Mesenchymal stem cell (in vitro differentiated cells and primary cell): ENCODE data around the gene DHPS.
A peak's percentile ranks its signal among the peaks of the same experiment; 100 is the strongest.

Source experiments
- DNase-seq: peaks from one replicate; pipeline ENCODE4 v3.0.0-alpha.2; 2013
- H2AFZ ChIP-seq: one replicate; pipeline ENCODE4 v1.6.1; 2013; ENCODE audit warnings: low read depth, mild to moderate bottlenecking, control low read depth, inconsistent platforms, low read length, moderate library complexity
- H2AK5ac ChIP-seq: 2 replicates; pipeline ENCODE4 v1.6.1; 2013; ENCODE audit warnings: low read length, moderate library complexity, mild to moderate bottlenecking, inconsistent platforms; ENCODE audit not compliant: severe bottlenecking
- H2BK120ac ChIP-seq: one replicate; pipeline ENCODE4 v1.6.1; 2013; ENCODE audit warnings: low read depth, mild to moderate bottlenecking, inconsistent platforms, low read length, moderate library complexity
- H2BK12ac ChIP-seq, 2 experiments: one replicate each; pipeline ENCODE4 v1.6.1; 2013; ENCODE audit warnings: inconsistent platforms in 2 of 2, low read length in 2 of 2, mild to moderate bottlenecking in 2 of 2, moderate library complexity in 2 of 2, control low read depth in 1 of 2
- H2BK15ac ChIP-seq: one replicate; pipeline ENCODE4 v1.6.1; 2013; ENCODE audit warnings: mild to moderate bottlenecking, low read depth, inconsistent platforms; ENCODE audit not compliant: poor library complexity, severe bottlenecking
- H2BK5ac ChIP-seq: 2 replicates; pipeline ENCODE4 v1.6.1; 2013; ENCODE audit warnings: low read depth, mild to moderate bottlenecking, low read length, control low read depth, inconsistent platforms; ENCODE audit not compliant: poor library complexity, severe bottlenecking
- H3K14ac ChIP-seq, 2 experiments: one replicate each; pipeline ENCODE4 v1.6.1; 2013; ENCODE audit warnings: inconsistent platforms in 2 of 2, low read length in 2 of 2, control low read depth in 1 of 2, mild to moderate bottlenecking in 1 of 2, moderate library complexity in 1 of 2
- H3K18ac ChIP-seq, 2 experiments: one replicate each; pipeline ENCODE4 v1.6.1; 2013; ENCODE audit warnings: inconsistent platforms in 2 of 2, low read length in 2 of 2, control low read depth in 1 of 2, low read depth in 1 of 2, mild to moderate bottlenecking in 1 of 2
- H3K23ac ChIP-seq, 2 experiments: one replicate each; pipeline ENCODE4 v1.6.1; 2013; ENCODE audit warnings: inconsistent platforms in 2 of 2, low read length in 2 of 2, mild to moderate bottlenecking in 2 of 2, moderate library complexity in 2 of 2, control low read depth in 1 of 2
- H3K27ac ChIP-seq: 2 replicates; pipeline ENCODE4 v1.5.1; 2013; ENCODE audit warnings: mild to moderate bottlenecking, moderate library complexity, low read length, control low read depth, inconsistent platforms; ENCODE audit not compliant: poor library complexity, severe bottlenecking
- H3K27me3 ChIP-seq, 2 experiments: 2 replicates each; pipeline versions ENCODE4 v1.6.1 to v1.7.0; 2013; ENCODE audit warnings: low read length in 2 of 2, mild to moderate bottlenecking in 2 of 2, moderate library complexity in 2 of 2, control low read depth in 1 of 2, inconsistent platforms in 1 of 2; ENCODE audit not compliant: control insufficient read depth in 1 of 2, insufficient read depth in 1 of 2
- H3K36me3 ChIP-seq, 2 experiments: 2 replicates each; pipeline versions ENCODE4 v1.6.1 to v1.7.0; 2013; ENCODE audit warnings: low read length in 2 of 2, control low read depth in 1 of 2, inconsistent platforms in 1 of 2, low read depth in 1 of 2, mild to moderate bottlenecking in 1 of 2; ENCODE audit not compliant: insufficient read depth in 2 of 2, control insufficient read depth in 1 of 2
- H3K4ac ChIP-seq, 2 experiments: one replicate each; pipeline ENCODE4 v1.6.1; 2013; ENCODE audit warnings: inconsistent platforms in 2 of 2, low read length in 2 of 2, mild to moderate bottlenecking in 2 of 2, moderate library complexity in 2 of 2, control low read depth in 1 of 2, low read depth in 1 of 2
- H3K4me1 ChIP-seq: 2 replicates; pipeline ENCODE4 v1.6.1; 2013; ENCODE audit warnings: low read depth, low read length, control low read depth; ENCODE audit not compliant: control insufficient read depth, insufficient read depth
- H3K4me2 ChIP-seq: 2 replicates; pipeline ENCODE4 v1.6.1; 2013; ENCODE audit warnings: low read length, mild to moderate bottlenecking, inconsistent platforms; ENCODE audit not compliant: poor library complexity, severe bottlenecking
- H3K4me3 ChIP-seq, 2 experiments: 2 replicates each; pipeline versions ENCODE4 v1.5.1 to v1.7.0; 2013; ENCODE audit warnings: low read length in 2 of 2, mild to moderate bottlenecking in 2 of 2, control low read depth in 1 of 2, low read depth in 1 of 2; ENCODE audit not compliant: insufficient read depth in 1 of 2
- H3K79me1 ChIP-seq: replicated peaks from 2 replicates; pipeline ENCODE4 v1.6.1; 2013; ENCODE audit warnings: mild to moderate bottlenecking, control low read depth, low read length, inconsistent platforms; ENCODE audit not compliant: poor library complexity, severe bottlenecking
- H3K9ac ChIP-seq: 2 replicates; pipeline ENCODE4 v1.7.0; 2013; ENCODE audit warnings: mild to moderate bottlenecking, low read length, moderate library complexity
- H3K9me3 ChIP-seq: 2 replicates; pipeline ENCODE4 v1.7.0; 2013; ENCODE audit warnings: mild to moderate bottlenecking, low read length; ENCODE audit not compliant: control insufficient read depth
- H4K8ac ChIP-seq: one replicate; pipeline ENCODE4 v1.6.1; 2013; ENCODE audit warnings: inconsistent platforms, mild to moderate bottlenecking, low read length, moderate library complexity
- H4K91ac ChIP-seq: one replicate; pipeline ENCODE4 v1.6.1; 2013; ENCODE audit warnings: mild to moderate bottlenecking, low read length, inconsistent platforms
- WGBS: methylation state at CpG from one replicate; pipeline ENCODE4 v1.1.7; 2013; ENCODE audit warnings: mixed read lengths; 5-methylcytosine and 5-hydroxymethylcytosine counted together

Gene DHPS

GRCh38 chr19:12722566-12723380 is 41.1 kb upstream of the DHPS start:
- Histone ChIP-seq H2BK5ac (no peak overlapping the region), H3K27ac (peak overlapping the region; percentile 65), H4K91ac (no peak overlapping the region), H3K4me1 (peaks cover 16% of the 10 kb centered on the region), H3K9me3 (no peaks in the 10 kb centered on the region), H3K4me2 (peak overlapping the region; percentile 83), H3K36me3 (peaks cover 20 to 27% of the 10 kb centered on the region in 2 experiments), H2BK15ac (no peak overlapping the region), H3K27me3 (no peaks in the 10 kb centered on the region), H3K14ac (peak overlapping the region in 1 of 2 experiments; percentile 96), H2BK120ac (no peak overlapping the region), H2AK5ac (no peak overlapping the region), H3K79me1 (peaks cover 8% of the 10 kb centered on the region), H4K8ac (peak overlapping the region; percentile 14), H2AFZ (peak overlapping the region; percentile 21), H3K23ac (peak overlapping the region in 1 of 2 experiments; percentile 49), H3K18ac (peak overlapping the region in 1 of 2 experiments; percentile 97), H3K9ac (peak overlapping the region; percentile 91), H3K4me3 (peak overlapping the region; percentile 78 to 95), H2BK12ac (peak overlapping the region in 1 of 2 experiments; percentile 83), H3K4ac (peak overlapping the region; percentile 49 to 62)
- DNase-seq: peak; percentile 99
- WGBS: under 1% methylated on average over 23 of the region's 32 CpGs

DNA sequence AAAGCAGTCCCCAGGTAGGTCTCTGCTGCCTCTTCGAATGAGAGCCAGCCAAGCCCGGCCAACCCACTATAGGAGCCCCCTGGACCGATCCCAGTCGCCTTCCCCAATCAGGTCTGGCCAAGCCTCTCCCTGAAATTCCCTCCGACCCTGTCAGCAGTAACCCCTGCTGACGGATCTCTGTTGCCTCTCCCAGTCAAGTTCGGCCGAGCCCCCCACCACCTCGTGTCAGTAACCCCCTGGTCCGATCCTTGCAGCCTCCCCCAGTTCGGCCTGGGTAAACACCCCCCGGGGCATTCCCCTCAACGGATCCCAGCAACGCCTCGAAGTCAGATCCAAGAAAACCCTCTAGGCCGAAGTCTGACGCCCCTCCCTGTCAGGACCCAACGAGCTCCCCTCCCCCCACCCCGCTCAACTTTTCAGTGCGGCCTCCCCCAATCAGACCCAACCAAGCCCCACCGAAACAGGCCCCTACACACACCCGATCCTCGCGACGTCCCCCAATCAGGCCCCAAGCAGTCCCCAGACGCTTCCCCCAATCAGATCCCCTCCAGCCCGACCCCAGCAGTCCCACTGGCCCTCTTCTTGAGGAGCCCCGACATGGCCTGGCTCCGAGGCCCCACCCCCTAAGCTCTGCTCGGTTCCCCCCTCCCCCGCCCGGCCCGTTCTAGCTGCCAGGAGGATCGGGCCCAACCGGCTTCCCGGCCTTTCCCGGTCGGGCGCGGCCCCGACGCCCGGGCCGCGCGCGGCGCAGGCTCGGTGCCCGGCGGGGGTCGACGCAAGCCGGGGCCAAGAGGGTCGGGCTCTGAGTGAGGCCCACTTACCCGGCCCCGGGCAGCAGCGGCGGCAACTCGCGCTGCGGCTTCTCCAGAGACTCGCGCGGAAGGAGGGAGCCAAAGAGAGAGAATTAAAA is 40.2 kb upstream of the DHPS start:
- Histone ChIP-seq H4K8ac (peak overlapping the region; percentile 94), H3K14ac (peak overlapping the region in 1 of 2 experiments; percentile 91), H3K9ac (peak overlapping the region; percentile 91), H3K36me3 (peaks cover 21 to 26% of the 10 kb centered on the region in 2 experiments), H4K91ac (peak overlapping the region; percentile 83), H2BK120ac (peak overlapping the region; percentile 93), H3K23ac (peak overlapping the region in 1 of 2 experiments; percentile 92), H2BK12ac (no peak overlapping the region), H3K4ac (peak overlapping the region; percentile 43 to 95), H2AK5ac (peak overlapping the region; percentile 46), H3K4me2 (peak overlapping the region; percentile 48), H2BK5ac (peak overlapping the region; percentile 95), H3K27ac (peak overlapping the region; percentile 88), H3K9me3 (no peaks in the 10 kb centered on the region), H3K4me3 (peak overlapping the region; percentile 78 to 95), H3K79me1 (peaks cover 5% of the 10 kb centered on the region), H3K4me1 (peaks cover 16% of the 10 kb centered on the region), H2BK15ac (peak overlapping the region; percentile 96), H3K27me3 (no peaks in the 10 kb centered on the region), H3K18ac (peak overlapping the region; percentile 84 to 91), H2AFZ (no peak overlapping the region)
- DNase-seq: peak; percentile 88
- under 1% methylated on average over 62 of the region's 65 CpGs for WGBS

GRCh38 chr19:12720851-12721655 is 39.4 kb upstream of the DHPS start:
- no peak overlapping the region for H2AK5ac ChIP-seq
- peaks cover 25 to 31% of the 10 kb centered on the region in 2 experiments for H3K36me3 ChIP-seq
- H4K8ac ChIP-seq: peak overlapping the region; percentile 67
- 39% methylated on average over 59 of the region's 59 CpGs for WGBS
- H2BK15ac ChIP-seq: peak overlapping the region; percentile 50
- H2BK5ac ChIP-seq: no peak overlapping the region
- peaks cover 16% of the 10 kb centered on the region for H3K4me1 ChIP-seq
- no peaks in the 10 kb centered on the region for H3K27me3 ChIP-seq
- H3K18ac ChIP-seq: peak overlapping the region; percentile 84 to 91
- H3K23ac ChIP-seq: no peak overlapping the region
- peak overlapping the region; percentile 88 for H3K27ac ChIP-seq
- peak overlapping the region in 1 of 2 experiments; percentile 68 for H3K14ac ChIP-seq
- H3K79me1 ChIP-seq: peaks cover 5% of the 10 kb centered on the region
- H2BK120ac ChIP-seq: peak overlapping the region; percentile 93
- H3K4me2 ChIP-seq: peak overlapping the region; percentile 45
- H4K91ac ChIP-seq: peak overlapping the region; percentile 84
- H3K9ac ChIP-seq: peak overlapping the region; percentile 91
- H3K4ac ChIP-seq: peak overlapping the region; percentile 79 to 95
- H3K9me3 ChIP-seq: no peaks in the 10 kb centered on the region
- peak overlapping the region; percentile 78 to 95 for H3K4me3 ChIP-seq
- H2BK12ac ChIP-seq: peak overlapping the region in 1 of 2 experiments; percentile 21
- DNase-seq: peak; percentile 29
- H2AFZ ChIP-seq: peak overlapping the region; percentile 47
